Stimulated activated CD4-positive, alpha-beta T cell treated with anti-CD3 and anti-CD28 coated beads, Interleukin-1b, Interleukin-23, amount 100 ng/mL, for 24 hours (primary cell): Measurements from ENCODE around the gene RANBP17.
"Not testable (repeated sequence)": the region's sequence is repeated elsewhere in the genome, so short reads cannot be mapped to it uniquely, and the experiment has no call there.

Experiments
- DNase-seq, 4 experiments: peaks; one replicate each; pipeline ENCODE4 v3.0.0-alpha.2; 2020; ENCODE audit warnings: low read depth in 4 of 4, low spot score in 1 of 4

RANBP17 gene

DNA sequence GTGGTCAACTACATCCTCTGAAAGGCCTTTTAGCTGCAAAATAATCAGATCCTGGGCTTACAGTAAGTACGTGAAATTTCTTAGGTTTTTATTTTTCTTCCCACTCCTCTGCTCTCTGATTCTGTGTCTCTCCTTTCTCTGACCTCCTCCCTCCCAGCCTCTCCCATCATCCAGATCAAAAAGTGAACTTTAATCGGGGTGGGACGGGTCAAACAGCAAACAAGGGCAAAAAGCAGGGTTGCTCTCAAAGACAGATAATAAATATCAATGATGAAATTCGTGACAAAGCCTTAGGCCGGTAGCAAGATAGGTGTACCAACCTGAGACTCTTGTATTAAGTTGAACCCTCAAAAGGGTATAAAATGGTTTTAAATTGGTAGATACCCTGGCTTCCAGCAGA is 76.1 kb downstream of the RANBP17 start:
- no peak for DNase-seq

DNA sequence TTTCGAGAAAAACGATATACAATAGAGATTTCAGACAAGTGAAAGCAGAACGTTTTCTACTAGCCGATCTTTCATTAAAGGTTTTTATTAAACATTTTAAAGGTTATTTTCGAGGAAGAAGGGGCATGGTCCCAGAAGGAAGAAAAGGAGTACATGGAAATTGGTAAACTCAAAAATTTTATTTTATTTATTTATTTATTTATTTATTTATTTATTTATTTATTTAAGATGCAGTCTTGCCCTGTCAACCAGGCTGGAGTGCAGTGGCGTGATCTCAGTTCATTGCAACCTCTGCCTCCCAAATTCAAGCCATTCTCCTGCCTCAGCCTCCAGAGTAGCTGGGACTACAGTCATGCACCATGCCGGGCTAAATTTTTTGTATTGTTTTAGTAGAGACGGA is 77.4 kb downstream of the RANBP17 start:
- no peak for DNase-seq

DNA sequence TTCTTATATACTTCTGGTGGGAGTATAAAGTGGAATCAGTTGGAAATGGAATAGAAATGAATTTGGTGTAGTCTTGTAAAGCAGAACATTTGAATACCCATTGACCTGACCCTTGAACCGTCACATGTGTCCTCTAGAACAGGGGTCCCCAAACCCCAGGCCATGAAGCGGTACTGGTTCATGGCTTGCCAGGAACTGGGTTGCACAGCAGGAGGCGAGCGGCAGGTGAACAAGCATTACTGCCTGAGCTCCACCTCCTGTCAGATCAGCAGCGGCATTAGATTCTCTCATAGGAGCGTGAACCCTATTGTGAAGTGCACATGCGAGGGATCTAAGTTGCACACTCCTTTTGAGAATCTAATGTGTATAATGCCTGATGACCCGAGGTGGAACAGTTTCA is 80.0 kb downstream of the RANBP17 start:
- no peak for DNase-seq

DNA sequence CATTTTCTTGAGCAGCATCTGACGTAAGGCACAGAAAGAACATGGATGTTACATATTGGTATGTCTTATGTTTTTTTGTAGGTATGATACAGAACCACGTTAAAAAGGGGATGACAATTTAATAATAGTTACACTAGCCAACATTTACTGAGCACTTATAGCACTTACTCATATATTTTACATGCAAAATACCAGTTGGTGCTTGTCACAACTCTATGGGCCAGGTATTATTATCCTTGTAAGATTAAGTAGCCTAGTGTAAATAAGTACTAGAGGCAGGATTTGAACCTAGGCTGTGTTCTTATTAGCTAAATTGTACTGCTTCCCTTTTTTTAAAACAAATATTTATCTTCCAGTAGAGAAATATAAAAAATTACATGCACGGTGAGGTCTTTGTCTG is 83.5 kb downstream of the RANBP17 start:
- DNase-seq: no peak

DNA sequence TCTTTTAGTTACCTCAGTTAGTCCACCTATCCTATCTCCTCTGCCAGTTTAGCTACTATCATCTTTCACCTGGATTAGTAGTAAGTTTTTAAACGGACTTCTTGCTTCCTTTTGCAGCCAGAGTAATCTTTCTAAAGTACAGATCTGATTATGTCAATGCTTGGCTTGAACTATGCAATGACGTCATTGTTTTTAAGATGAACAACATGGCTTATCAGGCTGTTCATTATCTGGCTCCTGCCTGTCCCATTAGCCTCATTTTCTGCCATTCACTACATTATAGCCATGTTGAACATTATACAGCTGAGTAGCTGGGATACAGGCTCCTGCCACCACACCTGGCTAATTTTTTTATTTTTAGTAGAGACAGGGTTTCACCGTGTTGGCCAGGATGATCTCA is 98.7 kb downstream of the RANBP17 start:
- DNase-seq: no peak

DNA sequence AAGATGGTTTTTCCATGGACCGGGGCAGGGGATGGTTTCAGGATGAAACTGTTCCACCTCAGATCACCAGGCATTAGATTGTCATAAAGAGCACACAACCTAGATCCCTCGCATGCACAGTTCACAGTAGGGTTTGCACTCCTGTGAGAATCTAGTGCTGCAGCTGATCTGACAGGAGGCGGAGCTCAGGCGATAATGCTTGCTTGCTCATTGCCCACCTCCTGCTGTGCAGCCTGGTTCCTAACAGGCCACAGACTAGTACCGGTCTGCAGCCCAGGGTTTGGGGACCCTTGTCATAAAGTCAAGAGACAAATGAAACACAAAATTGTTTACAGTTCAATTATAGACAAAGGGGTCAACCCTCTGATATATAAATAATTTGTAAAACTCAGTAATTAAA is 101.7 kb downstream of the RANBP17 start:
- DNase-seq: no peak

DNA sequence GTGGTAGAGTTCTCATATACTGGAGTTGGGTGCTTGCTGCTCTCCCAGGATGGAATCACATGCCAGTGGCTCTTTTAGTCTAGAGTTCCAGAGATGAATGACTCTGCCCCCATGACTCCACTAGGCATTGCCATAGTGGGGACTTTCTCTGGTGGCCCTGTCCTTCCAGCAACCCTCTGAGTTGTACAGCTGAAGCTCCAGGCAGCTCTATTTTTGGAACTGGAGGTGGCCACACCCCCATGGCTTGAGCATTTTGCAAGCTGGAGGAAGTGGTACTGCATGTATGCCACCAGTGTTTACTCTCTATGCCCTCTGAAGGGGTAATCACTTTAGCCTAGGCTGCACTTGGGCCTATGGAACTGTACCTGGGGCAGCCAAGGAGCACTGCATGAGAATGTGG is 112.6 kb downstream of the RANBP17 start:
- DNase-seq: no peak

DNA sequence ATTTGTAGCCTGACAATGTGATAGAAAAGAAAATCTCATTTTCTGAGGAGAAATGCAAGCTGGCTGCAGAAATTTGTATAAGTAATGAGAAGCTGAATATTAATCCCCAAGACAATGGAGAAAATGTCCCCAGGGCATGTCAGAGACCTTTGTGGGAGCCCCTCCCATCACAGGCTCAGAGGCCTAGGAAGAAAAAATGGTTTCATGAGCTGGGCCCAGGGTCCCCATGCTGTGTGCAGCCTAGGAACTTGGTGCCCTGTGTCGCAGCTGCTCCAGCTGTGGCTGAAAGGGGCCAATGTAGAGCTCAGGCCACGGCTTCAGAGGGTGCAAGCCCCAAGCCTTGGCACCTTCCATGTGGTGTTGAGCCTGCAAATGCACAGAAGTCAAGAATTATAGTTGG is 118.4 kb downstream of the RANBP17 start:
- DNase-seq: not testable (repeated sequence)

DNA sequence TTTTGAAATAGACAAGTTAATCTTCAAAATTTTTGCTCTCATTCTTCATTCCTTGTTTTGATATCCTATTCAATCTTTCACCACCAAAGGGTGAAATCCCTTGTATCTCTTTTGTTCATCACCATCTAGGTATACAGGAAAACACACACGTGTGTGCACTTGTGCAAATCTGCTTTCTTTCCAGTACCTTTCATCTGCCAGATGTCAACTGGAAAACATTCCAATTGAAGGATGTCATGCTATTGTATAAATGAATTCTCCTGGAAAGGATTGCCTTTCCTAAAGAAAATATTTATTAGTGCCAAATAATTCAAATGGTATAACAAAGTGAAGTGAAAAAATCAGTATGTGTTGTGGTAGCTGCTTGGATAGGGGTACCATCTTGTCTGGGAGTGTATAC is 123.7 kb downstream of the RANBP17 start:
- DNase-seq: no peak

DNA sequence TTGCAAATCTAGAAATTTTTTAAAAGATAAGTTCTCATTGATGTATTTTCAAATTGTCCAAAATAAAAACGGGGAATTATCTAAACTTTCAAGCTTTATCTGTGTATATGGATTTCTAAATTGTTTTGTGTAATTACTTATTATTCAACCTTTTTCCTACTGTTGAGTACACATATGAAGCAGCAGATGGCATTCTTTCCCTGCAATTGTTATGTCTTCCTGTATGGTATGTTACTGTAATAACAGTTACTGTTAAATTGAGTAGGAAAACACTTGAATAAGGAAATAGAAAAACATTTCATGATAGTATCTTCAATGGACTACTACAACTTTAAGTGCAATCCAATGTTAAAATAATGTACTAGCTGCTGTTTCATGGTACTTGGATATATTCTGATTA is 124.8 kb downstream of the RANBP17 start:
- no peak for DNase-seq

DNA sequence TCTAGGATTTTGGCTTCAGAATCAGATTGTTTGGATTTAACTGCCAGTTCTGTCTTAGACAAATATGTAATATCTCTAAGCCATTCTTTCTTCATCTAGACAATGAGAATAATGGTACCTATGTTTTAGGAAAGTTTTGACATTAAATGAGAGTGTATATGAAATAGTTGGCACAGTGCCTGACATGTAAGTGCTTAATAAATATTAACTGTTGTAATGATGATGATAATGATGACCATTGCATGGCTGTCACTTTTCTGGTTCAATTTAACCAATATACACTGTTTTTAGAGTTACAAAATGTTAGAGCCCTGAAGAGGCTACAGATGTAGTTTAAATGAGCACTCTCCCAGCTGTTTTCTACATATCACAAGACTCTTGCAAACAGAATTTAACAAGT is 131.7 kb downstream of the RANBP17 start:
- DNase-seq: no peak

DNA sequence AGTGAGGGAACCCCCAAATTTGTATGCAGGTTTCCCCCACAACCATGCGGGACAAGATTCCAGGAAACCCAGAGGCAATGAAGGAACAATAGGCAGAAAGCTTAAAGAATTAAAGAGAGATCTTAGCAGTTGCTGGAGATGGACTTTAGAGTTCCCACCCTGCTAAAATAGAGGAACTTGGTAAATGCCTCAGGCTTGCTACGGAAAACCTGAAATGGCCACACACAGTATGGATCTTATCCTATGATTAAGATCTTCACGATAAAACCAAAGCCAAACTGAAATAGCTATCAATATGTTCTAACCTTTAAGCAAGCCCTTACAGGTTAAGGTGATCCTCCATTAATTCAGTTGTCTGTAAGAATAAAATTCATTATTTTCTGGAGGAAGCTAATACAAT is 148.3 kb downstream of the RANBP17 start:
- no peak for DNase-seq

DNA sequence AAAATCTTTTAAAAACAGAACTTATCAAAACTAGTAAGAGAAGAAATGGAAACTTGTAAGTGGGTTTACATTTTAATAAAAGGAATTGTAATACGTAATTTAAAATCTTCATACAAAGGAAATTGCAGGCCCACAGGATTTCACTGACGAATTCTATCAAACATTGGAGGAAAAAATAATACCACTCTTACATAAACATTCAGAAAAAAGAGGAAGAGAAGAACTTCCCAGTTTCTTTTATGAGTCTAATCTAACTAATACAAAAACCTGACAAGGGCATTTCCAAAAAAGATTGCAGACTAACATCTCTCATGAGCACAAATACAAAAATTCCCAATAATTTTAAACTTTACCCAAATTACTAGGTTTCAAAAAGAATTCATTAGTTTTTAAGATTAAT is 149.0 kb downstream of the RANBP17 start:
- no peak for DNase-seq

DNA sequence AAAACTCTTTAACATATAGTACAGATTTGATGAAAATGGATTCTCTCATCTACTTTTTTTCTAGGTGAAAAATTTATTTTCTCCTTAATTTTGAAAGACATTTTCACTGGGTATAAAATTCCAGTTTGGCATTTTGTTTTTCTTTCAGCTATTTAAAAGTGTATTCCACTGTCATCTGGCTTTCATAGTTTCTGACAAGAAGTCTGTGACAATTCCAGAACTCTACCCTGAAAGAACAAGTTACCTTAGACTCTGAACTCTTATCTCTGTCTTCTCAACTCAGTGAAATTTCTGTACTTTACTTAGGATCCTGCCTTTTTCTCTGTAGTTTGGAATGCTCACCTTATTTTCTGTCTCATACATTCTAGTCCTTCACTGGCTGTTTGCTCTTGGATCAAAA is 161.7 kb downstream of the RANBP17 start:
- DNase-seq: no peak

DNA sequence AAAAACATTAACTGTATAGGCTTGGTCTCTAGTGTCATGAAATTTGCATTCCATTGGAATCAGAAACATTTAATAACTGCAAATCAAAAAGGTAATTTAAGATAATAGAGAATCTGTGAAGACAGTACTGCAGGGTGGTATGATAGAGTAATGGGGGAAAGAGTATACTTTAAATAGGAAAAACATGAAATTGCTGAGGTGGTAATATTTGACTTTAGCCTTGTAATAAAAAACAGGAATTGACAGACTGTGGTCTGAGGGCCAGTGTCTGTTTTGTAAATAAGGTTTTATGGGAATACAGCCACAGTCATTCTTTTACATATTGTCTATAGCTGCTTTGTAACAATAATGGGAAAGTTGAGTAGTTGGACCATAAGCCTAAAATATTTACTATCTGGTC is 162.3 kb downstream of the RANBP17 start:
- DNase-seq: no peak

DNA sequence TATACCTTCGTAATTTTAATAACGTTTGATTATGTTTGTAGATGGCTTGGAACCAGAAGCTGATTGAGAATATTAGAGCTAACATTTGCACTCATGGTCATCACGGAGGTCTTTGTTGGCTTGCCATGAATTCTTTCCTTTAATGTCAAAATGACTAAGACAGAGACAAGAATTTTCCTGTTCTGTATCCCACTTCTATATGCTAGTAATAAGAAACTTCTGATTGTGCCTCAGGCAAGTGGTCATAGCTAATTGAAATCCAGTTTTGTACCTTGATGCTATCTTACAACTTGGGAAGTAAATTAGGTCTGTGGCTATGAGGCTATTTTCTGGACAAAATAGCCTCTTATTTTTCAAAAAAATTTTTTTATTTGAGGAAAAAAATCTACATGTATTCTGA is 167.6 kb downstream of the RANBP17 start:
- no peak for DNase-seq

DNA sequence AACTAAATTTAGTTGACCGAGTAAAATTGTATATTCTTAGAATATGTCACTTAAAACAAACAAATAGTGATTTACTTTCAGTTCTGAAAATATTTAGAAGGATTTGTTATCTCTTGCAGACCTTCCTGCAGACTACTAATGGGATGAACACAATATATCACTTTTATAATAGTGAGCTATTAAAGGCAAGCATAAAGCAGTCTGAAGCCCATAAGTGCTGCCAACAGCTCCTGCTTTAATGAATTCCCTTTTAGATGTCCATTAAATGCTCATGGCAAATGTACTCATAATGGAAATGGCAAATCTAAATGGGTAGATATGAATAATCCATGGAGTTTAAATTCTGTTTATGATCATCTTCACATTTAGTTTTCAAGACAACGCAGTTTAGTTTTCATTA is 170.2 kb downstream of the RANBP17 start:
- DNase-seq: no peak

DNA sequence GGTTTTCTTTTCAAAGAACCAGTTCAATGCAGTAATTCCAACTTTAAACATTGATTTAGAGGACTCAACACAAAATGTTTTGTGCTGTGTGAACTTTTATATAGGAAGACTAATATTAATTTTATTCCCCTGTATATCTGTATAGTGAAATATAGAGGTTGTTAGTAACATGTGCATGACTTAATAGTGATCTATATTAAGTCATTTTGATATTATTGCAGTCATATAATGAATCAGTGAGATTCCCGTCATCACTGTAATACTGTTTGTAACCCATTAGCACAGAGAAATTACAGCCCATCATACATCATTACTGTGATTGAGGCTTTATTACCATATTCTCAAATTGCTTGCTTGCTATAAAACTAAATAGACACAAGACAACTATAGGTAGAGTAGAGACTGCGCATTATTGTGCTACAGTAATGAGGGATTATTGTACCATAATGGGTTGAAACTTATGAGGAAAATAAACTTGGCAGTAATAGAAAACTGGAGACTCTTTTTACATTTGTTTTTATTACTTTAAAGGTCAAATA is 170.7 kb downstream of the RANBP17 start:
- DNase-seq: no peak

DNA sequence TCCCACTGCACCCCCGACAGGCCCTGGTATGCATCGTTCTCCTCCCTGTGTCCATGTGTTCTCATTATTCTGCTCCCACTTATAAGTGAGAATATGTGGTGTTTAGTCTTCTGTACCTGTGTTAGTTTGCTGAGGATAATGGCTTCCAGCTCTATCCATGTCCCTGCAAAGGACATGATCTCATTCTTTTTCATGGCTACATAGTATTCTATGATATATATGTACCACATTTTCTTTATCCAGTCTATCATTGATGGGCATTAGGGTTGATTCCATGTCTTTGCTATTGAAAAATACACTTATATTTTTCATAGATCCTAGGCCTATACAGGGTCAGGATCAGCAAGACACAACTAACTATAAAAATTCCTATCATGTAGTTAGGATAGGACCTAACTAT is 180.1 kb downstream of the RANBP17 start:
- DNase-seq: not testable (repeated sequence)

DNA sequence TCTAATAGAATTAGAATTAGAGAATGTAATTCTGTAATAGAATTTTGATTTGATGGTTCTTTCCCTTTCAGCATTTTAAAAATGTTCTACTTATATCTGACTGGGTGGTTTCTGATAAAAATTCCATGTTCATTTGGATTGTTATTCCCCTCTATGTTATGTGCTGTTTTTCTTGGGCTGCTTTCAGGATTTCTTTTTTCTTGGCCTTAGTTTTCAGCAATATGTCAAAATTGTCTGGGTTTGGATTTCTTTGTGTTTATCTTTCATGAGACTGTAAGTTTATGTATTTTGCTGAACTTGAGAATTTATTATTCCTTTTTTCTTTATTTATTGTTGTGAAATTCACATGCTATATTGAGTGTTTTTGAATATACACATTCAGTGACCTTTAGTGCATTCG is 189.1 kb downstream of the RANBP17 start:
- no peak for DNase-seq

DNA sequence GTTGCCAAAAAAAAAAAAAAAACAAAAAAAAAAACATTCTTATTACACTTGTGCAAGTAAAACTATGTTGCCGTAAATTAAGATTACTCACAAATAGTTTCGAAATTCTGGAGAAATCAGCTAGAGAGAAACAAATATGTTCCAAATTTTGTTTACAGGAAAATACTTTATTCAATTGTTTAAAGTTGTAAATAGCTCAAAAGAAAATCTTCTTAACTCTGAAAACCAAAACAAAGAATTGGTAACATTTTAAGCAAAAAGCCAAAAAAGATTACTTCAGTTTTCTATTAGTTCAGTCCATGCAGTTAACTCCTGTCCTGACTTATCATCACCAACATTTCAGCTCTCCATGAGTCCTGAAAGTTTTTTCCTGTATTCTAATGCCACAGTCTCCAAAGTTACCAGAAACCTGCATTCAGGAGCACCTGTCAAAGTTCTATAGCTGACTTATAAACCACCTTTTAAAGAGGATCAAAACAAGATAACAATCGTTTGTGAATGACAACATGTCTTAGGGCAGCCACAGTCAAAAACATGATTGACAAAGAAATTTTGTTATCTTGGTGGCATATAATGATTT is 194.1 kb downstream of the RANBP17 start:
- no peak for DNase-seq

DNA sequence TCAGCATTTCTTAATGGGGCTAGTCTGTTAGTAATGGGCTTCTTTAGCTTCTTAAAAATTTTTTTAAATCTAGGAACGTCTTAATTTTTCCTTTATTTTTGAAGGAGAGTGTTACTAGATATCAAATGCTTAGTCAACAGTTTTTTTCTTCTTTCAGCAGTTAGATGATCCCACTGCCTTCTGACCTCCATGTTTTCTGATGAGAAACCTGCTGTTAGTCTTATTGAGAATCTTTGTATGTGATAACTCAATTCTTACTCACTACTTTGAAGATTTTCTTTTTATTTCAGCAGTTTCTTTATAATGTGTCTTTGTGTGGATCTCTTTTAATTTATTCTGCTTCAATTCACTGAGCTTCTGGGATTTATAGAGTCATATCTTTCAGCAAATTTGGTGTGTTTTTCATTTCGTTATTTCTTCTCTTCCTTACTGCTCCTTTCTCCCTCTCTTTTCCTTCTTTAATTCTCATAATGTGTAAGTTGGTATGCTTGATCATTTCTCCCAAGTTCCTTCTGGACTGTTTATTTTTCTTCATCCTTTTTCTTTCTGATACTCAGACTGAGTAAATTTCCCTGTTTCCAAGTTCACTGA is 205.8 kb downstream of the RANBP17 start:
- no peak for DNase-seq

DNA sequence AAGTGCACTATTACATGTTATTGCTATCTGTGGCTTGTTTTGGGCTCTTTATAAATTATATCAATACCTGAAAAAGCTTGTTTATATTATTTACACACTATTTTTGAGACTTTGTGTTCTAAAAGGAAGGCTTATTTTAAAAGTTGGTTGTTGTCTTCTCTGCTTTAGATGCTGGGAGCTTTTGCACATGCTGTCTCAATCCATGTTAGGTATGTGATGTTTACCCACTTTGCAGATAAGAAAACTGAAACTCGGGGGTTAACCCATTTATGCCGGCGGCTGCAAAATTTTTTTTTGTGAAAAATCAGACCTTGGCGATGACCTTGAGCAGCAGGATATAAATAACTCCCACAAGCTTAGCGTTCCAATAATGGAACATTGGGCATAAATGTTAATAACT is 212.9 kb downstream of the RANBP17 start:
- DNase-seq: no peak
